ENCODE data around the gene RUNX1. TPM values are rescaled to one million over a fixed set of nuclear protein-coding genes. Genes with fewer than 3 reads are reported as not detected.

The RUNX1 gene
- total and polyA plus RNA-seq, 2 of the 13 experiments (the other 11 are each of a cell fraction or from before 2014, with no cell fraction given): 5.4 to 6.4 TPM

- ATAC-seq (no peak), FAIRE-seq (no peak), DNase-seq (ENCODE audit: low spot score) (no peak)
- in situ Hi-C loops (cut with HindIII; ENCODE audit: extremely low pct_ligation_motif_present, low pct_unique_long_range_greater_than_20kb) (no loop called here), intact Hi-C loops (cut with micrococcal nuclease; ENCODE audit: unreplicated experiment) (no loop called here)
- WGBS (ENCODE audit: low lambda C conversion rate): 71% methylated on average over 6 of the region's 6 CpGs
- Histone ChIP-seq H3K36me3 (replicated peaks in 1 of 2; ENCODE audit: control insufficient read depth in 1 of 2, insufficient read depth in 2 of 2, low read length in 2 of 2) (no peaks in the 10 kb centered on the region), H3K79me2 (ENCODE audit: insufficient read depth, low read length) (no peaks in the 10 kb centered on the region), H3K4me2 (ENCODE audit: low read depth, low read length) (no peak overlapping the region), H2AFZ (ENCODE audit: low read length) (no peak overlapping the region), H4K20me1 (ENCODE audit: insufficient read depth, low read length) (no peaks in the 10 kb centered on the region), H3K9me3 (ENCODE audit: low read length) (no peaks in the 10 kb centered on the region), H3K4me3 (replicated peaks in 1 of 3; ENCODE audit: insufficient read depth in 1 of 3, low read depth in 2 of 3, low read length in 3 of 3) (no peak overlapping the region), H3K27ac (ENCODE audit: extremely low read length, insufficient read depth, low read length) (no peak overlapping the region), H3K4me1 (ENCODE audit: insufficient read depth, low read length) (no peaks in the 10 kb centered on the region), H3K27me3 (ENCODE audit: control insufficient read depth in 1 of 2, insufficient read depth in 2 of 2, low read length in 2 of 2) (no peaks in the 10 kb centered on the region), H3K9ac (ENCODE audit: insufficient read depth, low read depth, low read length) (no peak overlapping the region)
- ChIA-PET POLR2A (no interaction called here), CTCF (ENCODE audit: low intra/inter-chr PET ratio, low total read pairs) (no interaction called here)
- no TSS peak for BruUV-seq (replicated peaks)
- TF ChIP-seq MYNN (CRISPR knock-in tag; IDR thresholded peaks at IDR 0.05; ENCODE audit: low read depth): no peak
- TF ChIP-seq SNAI1 (CRISPR knock-in tag; IDR thresholded peaks at IDR 0.05; ENCODE audit: borderline replicate concordance): no peak
- no peak for TF ChIP-seq PHF20 (CRISPR knock-in tag; IDR thresholded peaks at IDR 0.05)
- no peak for TF ChIP-seq ZNF136 (CRISPR knock-in tag; IDR thresholded peaks at IDR 0.05; ENCODE audit: low read depth)
- TF ChIP-seq RARG (CRISPR knock-in tag; IDR thresholded peaks at IDR 0.05; ENCODE audit: low read depth): no peak
Measured at GRCh38 chr21:35005560-35006224, 43.4 kb downstream of the RUNX1 start.

GRCh38 chr21:35005077-35005476, 44.0 kb downstream of the RUNX1 start:
- WGBS (ENCODE audit: low lambda C conversion rate): 3% methylated on average over 2 of the region's 2 CpGs
- H3K79me2 ChIP-seq (ENCODE audit: insufficient read depth, low read length): no peaks in the 10 kb centered on the region
- no peaks in the 10 kb centered on the region for H4K20me1 ChIP-seq (ENCODE audit: insufficient read depth, low read length)
- ATAC-seq: no peak
- H3K4me1 ChIP-seq (ENCODE audit: insufficient read depth, low read length): no peaks in the 10 kb centered on the region
- no peak overlapping the region for H3K27ac ChIP-seq (ENCODE audit: extremely low read length, insufficient read depth, low read length)
- no peaks in the 10 kb centered on the region for H3K27me3 ChIP-seq (ENCODE audit: control insufficient read depth in 1 of 2, insufficient read depth in 2 of 2, low read length in 2 of 2)
- TF ChIP-seq, protein P1, sequence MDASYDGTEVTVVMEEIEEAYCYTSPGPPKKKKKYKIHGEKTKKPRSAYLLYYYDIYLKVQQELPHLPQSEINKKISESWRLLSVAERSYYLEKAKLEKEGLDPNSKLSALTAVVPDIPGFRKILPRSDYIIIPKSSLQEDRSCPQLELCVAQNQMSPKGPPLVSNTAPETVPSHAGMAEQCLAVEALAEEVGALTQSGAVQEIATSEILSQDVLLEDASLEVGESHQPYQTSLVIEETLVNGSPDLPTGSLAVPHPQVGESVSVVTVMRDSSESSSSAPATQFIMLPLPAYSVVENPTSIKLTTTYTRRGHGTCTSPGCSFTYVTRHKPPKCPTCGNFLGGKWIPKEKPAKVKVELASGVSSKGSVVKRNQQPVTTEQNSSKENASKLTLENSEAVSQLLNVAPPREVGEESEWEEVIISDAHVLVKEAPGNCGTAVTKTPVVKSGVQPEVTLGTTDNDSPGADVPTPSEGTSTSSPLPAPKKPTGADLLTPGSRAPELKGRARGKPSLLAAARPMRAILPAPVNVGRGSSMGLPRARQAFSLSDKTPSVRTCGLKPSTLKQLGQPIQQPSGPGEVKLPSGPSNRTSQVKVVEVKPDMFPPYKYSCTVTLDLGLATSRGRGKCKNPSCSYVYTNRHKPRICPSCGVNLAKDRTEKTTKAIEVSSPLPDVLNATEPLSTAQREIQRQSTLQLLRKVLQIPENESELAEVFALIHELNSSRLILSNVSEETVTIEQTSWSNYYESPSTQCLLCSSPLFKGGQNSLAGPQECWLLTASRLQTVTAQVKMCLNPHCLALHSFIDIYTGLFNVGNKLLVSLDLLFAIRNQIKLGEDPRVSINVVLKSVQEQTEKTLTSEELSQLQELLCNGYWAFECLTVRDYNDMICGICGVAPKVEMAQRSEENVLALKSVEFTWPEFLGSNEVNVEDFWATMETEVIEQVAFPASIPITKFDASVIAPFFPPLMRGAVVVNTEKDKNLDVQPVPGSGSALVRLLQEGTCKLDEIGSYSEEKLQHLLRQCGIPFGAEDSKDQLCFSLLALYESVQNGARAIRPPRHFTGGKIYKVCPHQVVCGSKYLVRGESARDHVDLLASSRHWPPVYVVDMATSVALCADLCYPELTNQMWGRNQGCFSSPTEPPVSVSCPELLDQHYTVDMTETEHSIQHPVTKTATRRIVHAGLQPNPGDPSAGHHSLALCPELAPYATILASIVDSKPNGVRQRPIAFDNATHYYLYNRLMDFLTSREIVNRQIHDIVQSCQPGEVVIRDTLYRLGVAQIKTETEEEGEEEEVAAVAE (CRISPR knock-in tag; IDR thresholded peaks at IDR 0.05; ENCODE audit: borderline replicate concordance): no peak
- no peak for DNase-seq (ENCODE audit: low spot score)
- H3K4me3 ChIP-seq (replicated peaks in 1 of 3; ENCODE audit: insufficient read depth in 1 of 3, low read depth in 2 of 3, low read length in 3 of 3): no peak overlapping the region
- H3K9ac ChIP-seq (ENCODE audit: insufficient read depth, low read depth, low read length): no peak overlapping the region
- CTCF ChIA-PET (ENCODE audit: low intra/inter-chr PET ratio, low total read pairs): no interaction called here
- no peak for FAIRE-seq
- no peaks in the 10 kb centered on the region for H3K36me3 ChIP-seq (replicated peaks in 1 of 2; ENCODE audit: control insufficient read depth in 1 of 2, insufficient read depth in 2 of 2, low read length in 2 of 2)
- in situ Hi-C loops (cut with HindIII; ENCODE audit: extremely low pct_ligation_motif_present, low pct_unique_long_range_greater_than_20kb): no loop called here
- POLR2A ChIA-PET: no interaction called here
- intact Hi-C loops (cut with micrococcal nuclease; ENCODE audit: unreplicated experiment): no loop called here
- H2AFZ ChIP-seq (ENCODE audit: low read length): no peak overlapping the region
- BruUV-seq (replicated peaks): no TSS peak
- no peak overlapping the region for H3K4me2 ChIP-seq (ENCODE audit: low read depth, low read length)
- no peaks in the 10 kb centered on the region for H3K9me3 ChIP-seq (ENCODE audit: low read length)

Measured in HepG2 (cell line).